ENCODE data around the gene KCNIP3. TPM values are rescaled to one million over a fixed set of nuclear protein-coding genes. Genes with fewer than 3 reads are reported as not detected.

Gene KCNIP3
- total RNA-seq, 1 donor from 2014 or later = 7.3 TPM

DNA sequence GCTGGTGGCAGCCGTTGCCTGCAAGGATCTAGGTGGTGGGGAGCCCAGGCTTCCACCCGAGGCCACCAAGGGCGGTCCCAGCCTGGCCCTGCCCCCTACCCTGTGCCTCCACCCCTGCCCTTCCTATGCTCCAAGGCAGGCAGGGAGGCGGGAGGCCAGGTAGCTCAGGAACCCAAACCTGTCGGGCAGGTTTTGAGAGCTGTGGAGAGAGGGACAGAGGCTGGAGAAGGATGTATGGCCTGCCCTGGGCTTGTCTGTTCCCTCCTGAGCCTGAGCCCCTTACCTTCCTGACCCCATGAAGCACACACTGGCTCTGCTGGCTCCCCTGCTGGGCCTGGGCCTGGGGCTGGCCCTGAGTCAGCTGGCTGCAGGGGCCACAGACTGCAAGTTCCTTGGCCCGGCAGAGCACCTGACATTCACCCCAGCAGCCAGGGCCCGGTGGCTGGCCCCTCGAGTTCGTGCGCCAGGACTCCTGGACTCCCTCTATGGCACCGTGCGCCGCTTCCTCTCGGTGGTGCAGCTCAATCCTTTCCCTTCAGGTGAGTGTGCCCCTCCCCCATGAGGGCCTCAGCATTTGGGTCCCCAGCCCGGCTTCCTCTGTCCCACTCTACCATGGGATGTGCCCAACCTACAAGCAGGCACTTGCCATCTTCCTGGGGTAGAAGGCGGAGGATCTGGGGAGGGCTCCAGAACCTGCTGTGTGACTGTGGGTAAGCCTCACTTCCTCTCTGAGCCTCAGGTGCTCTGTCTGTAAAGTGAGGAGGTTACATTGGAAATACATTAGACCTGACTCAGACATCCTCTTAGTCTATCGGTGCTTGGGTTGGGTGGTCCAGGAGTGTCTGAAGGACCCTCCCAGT is 22.6 kb upstream of the KCNIP3 start, which contains the start of gene PROM2:
PROM2 (plus strand) TSS at position 159 of the 860 bp plus-strand sequence; CDS start at position 296, 137 bp downstream.
- H3K4me1 Mint-ChIP-seq (ENCODE audit: low read depth, unreplicated experiment) = peaks cover 7% of the 10 kb centered on the region
- H3K27me3 Mint-ChIP-seq (ENCODE audit: unreplicated experiment) = peaks cover 2% of the 10 kb centered on the region
- peaks cover 4% of the 10 kb centered on the region for H3K9me3 Mint-ChIP-seq (ENCODE audit: unreplicated experiment)
- TF ChIP-seq CTCF (IDR thresholded peaks at IDR 0.05; ENCODE audit: partially characterized antibody, unreplicated experiment) = no peak
- DNase-seq = peak; percentile 6
- no peaks in the 10 kb centered on the region for H3K36me3 Mint-ChIP-seq (ENCODE audit: unreplicated experiment)
- H3K4me3 Mint-ChIP-seq (ENCODE audit: unreplicated experiment) = no peak within 1 kb of the TSS
- no peak within 1 kb of the TSS for H3K27ac Mint-ChIP-seq (ENCODE audit: unreplicated experiment)

DNA sequence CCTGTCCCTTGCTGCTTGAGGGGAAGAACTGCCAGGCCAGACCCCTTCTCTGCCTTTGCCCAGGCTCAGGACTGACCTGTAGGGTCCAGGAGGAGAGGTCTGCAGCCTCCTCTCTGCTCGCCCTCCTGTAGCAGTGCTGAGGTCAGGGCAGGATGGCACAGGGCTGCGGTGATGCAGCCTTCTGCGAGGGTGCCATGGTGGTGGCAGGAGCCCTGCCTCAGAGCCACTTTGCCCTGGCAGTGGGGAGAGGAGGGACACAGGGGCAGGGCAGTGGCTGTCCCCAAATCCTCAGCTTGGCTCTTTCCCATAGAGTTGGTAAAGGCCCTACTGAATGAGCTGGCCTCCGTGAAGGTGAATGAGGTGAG is 22.0 kb upstream of the KCNIP3 start:
- DNase-seq = no peak
- Mint-ChIP-seq H3K9me3 (ENCODE audit: unreplicated experiment) (peaks cover 4% of the 10 kb centered on the region), H3K4me3 (ENCODE audit: unreplicated experiment) (no peak overlapping the region), H3K27me3 (ENCODE audit: unreplicated experiment) (peaks cover 2% of the 10 kb centered on the region), H3K27ac (ENCODE audit: unreplicated experiment) (no peak overlapping the region), H3K36me3 (ENCODE audit: unreplicated experiment) (no peaks in the 10 kb centered on the region), H3K4me1 (ENCODE audit: low read depth, unreplicated experiment) (peaks cover 7% of the 10 kb centered on the region)
- TF ChIP-seq CTCF (IDR thresholded peaks at IDR 0.05; ENCODE audit: partially characterized antibody, unreplicated experiment) = no peak

- peaks cover 4% of the 10 kb centered on the region for H3K9me3 Mint-ChIP-seq (ENCODE audit: unreplicated experiment)
- H3K4me3 Mint-ChIP-seq (ENCODE audit: unreplicated experiment) = no peak overlapping the region
- peaks cover 4% of the 10 kb centered on the region for H3K27me3 Mint-ChIP-seq (ENCODE audit: unreplicated experiment)
- DNase-seq = peak; percentile 11
- peaks cover 7% of the 10 kb centered on the region for H3K4me1 Mint-ChIP-seq (ENCODE audit: low read depth, unreplicated experiment)
- H3K36me3 Mint-ChIP-seq (ENCODE audit: unreplicated experiment) = no peaks in the 10 kb centered on the region
- TF ChIP-seq CTCF (IDR thresholded peaks at IDR 0.05; ENCODE audit: partially characterized antibody, unreplicated experiment) = no peak
- H3K27ac Mint-ChIP-seq (ENCODE audit: unreplicated experiment) = no peak overlapping the region
Measured at GRCh38 chr2:95275601-95276243, 21.4 kb upstream of the KCNIP3 start.

DNA sequence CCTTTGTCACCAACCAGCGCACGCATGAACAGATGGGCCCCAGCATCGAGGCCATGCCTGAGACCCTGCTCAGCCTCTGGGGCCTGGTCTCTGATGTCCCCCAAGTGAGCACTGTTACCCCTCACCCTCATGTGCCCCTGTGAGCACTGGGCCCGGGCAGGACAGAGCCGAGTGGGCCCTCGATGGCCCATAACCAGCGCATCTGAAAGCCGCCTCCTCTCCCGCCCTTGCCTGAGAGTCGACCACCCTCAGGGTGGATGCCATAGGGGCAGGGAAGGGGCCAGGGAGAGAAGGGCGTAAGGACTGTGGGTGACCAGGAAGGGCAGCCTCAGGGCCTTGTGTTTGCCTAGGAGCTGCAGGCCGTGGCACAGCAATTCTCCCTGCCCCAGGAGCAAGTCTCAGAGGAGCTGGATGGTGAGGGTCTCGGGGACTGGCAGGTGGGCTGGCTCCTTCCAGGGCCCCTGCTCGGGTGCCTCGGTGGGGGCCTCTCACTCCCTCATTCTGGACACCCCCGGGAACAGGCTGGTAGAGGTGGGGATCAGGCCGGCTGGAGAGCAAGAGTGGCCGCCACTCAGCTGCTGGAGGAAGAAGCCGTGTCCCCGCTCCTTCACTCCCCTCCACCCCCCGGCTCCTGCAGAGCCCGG is 20.8 kb upstream of the KCNIP3 start:
- peaks cover 4% of the 10 kb centered on the region for H3K9me3 Mint-ChIP-seq (ENCODE audit: unreplicated experiment)
- no peak for TF ChIP-seq CTCF (IDR thresholded peaks at IDR 0.05; ENCODE audit: partially characterized antibody, unreplicated experiment)
- H3K36me3 Mint-ChIP-seq (ENCODE audit: unreplicated experiment) = no peaks in the 10 kb centered on the region
- peaks cover 7% of the 10 kb centered on the region for H3K4me1 Mint-ChIP-seq (ENCODE audit: low read depth, unreplicated experiment)
- no peak overlapping the region for H3K27ac Mint-ChIP-seq (ENCODE audit: unreplicated experiment)
- DNase-seq = peak; percentile 9
- no peak overlapping the region for H3K4me3 Mint-ChIP-seq (ENCODE audit: unreplicated experiment)
- H3K27me3 Mint-ChIP-seq (ENCODE audit: unreplicated experiment) = peaks cover 4% of the 10 kb centered on the region
